HG03196 (cell line): ENCODE measurements around the gene CLDN10.
"Not testable (repeated sequence)": the region's sequence is repeated elsewhere in the genome, so short reads cannot be mapped to it uniquely, and the experiment has no call there.

ENCODE experiments used
- ATAC-seq: cut with Tn5 transposase; IDR thresholded peaks from one replicate; pipeline ENCODE4 v1.9.1; 2021; ENCODE audit not compliant: unreplicated experiment

The CLDN10 gene

GRCh38 chr13:95552539-95553441 is at the start of gene CLDN10:
CLDN10 (plus strand) TSS chr13:95552720; CDS start chr13:95552754, 34 bp downstream.
- no peak for ATAC-seq

GRCh38 chr13:95503662-95504061 is 48.9 kb upstream of the CLDN10 start:
- ATAC-seq: no peak

- ATAC-seq: no peak
These were observed 47.3 kb upstream of the CLDN10 start for GRCh38 chr13:95505265-95505664.

GRCh38 chr13:95505986-95506385 is 46.5 kb upstream of the CLDN10 start:
- no peak for ATAC-seq

- ATAC-seq: no peak
These were observed 44.5 kb upstream of the CLDN10 start for GRCh38 chr13:95507991-95508390.

GRCh38 chr13:95508996-95509395 is 43.5 kb upstream of the CLDN10 start:
- no peak for ATAC-seq

GRCh38 chr13:95509521-95510310 is 42.8 kb upstream of the CLDN10 start:
- ATAC-seq: no peak

- ATAC-seq: no peak
These were observed 41.6 kb upstream of the CLDN10 start for GRCh38 chr13:95510950-95511349.

- no peak for ATAC-seq
These were observed 40.1 kb upstream of the CLDN10 start for GRCh38 chr13:95512424-95512823.

- no peak for ATAC-seq
These were observed 39.6 kb upstream of the CLDN10 start for GRCh38 chr13:95512957-95513356.

- ATAC-seq: not testable (repeated sequence)
These were observed 36.9 kb upstream of the CLDN10 start for GRCh38 chr13:95515606-95516005.

- no peak for ATAC-seq
These were observed 36.5 kb upstream of the CLDN10 start for GRCh38 chr13:95516021-95516420.

- no peak for ATAC-seq
These were observed 36.0 kb upstream of the CLDN10 start for GRCh38 chr13:95516492-95516891.

- ATAC-seq: no peak
These were observed 28.9 kb upstream of the CLDN10 start for GRCh38 chr13:95523598-95523997.

- no peak for ATAC-seq
These were observed 28.1 kb upstream of the CLDN10 start for GRCh38 chr13:95524264-95524901.

- ATAC-seq: no peak
These were observed 24.6 kb upstream of the CLDN10 start for GRCh38 chr13:95527955-95528354.

GRCh38 chr13:95530178-95530577 is 22.3 kb upstream of the CLDN10 start:
- no peak for ATAC-seq

GRCh38 chr13:95533545-95534160 is 18.9 kb upstream of the CLDN10 start:
- no peak for ATAC-seq

GRCh38 chr13:95535243-95535642 is 17.3 kb upstream of the CLDN10 start:
- ATAC-seq: no peak

- no peak for ATAC-seq
These were observed 15.8 kb upstream of the CLDN10 start for GRCh38 chr13:95536632-95537241.

GRCh38 chr13:95540888-95541287 is 11.6 kb upstream of the CLDN10 start:
- no peak for ATAC-seq
